ENCODE results near the gene TMEM132C. TPM values are rescaled to one million over a fixed set of nuclear protein-coding genes. Genes with fewer than 3 reads are reported as not detected.

Gene TMEM132C
- total and polyA plus RNA-seq, 2 experiments from 2014 or later = not detected

DNA sequence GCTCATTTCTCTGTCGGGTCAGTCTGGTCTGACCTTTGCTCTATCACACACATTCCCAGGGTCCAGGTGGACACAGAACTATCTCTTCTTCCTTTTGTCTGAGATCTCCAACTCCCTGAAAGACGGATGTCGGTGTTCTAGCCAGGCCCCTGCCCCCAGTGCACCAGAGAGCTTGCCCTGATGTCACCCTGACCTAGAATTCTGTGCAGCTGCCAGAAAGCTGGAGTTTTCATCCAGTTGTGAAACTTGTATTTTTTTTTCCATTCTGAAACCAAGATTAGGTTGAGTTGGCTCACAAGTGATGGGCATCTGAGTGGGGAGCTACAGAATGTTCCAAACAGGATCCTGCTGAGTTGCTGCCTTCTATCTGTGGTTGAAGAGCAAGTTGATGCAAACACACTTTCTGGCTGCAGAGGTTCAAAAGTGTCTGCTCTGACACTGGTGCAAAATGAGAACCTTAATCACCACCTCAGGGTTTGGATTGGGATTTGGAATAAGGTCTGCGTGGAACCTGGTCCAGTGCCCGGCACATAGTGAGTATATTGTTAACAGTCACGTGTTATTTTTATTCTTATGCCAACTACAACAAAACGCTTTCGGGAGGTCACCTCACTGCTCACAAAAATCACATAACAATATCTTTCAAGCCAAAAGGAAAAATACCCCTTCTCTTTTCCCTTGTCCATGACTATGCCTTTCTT, 345.3 kb downstream of the TMEM132C start:
- Histone ChIP-seq H3K27ac (ENCODE audit: low read depth) (no peak overlapping the region), H3K9me2 (ENCODE audit: insufficient read depth) (no peaks in the 10 kb centered on the region), H4K20me1 (replicated peaks; ENCODE audit: insufficient read depth) (no peaks in the 10 kb centered on the region), H3K79me2 (replicated peaks; ENCODE audit: insufficient read depth) (no peaks in the 10 kb centered on the region), H3F3A (replicated peaks; ENCODE audit: low read depth) (no peaks in the 10 kb centered on the region), H2AFZ (no peak overlapping the region), H3K4me1 (ENCODE audit: insufficient read depth) (no peaks in the 10 kb centered on the region), H3K36me3 (ENCODE audit: insufficient read depth) (no peaks in the 10 kb centered on the region; the same call in 1 of the 2 replicates), H3K4me3 (no peak overlapping the region), H3K4me2 (no peak overlapping the region), H3K27me3 (ENCODE audit: insufficient read depth) (no peaks in the 10 kb centered on the region)
- no peaks in the 10 kb centered on the region; the same call in 1 of the 3 replicates for H3K9me3 Mint-ChIP-seq
- TF ChIP-seq EZH2 (IDR thresholded peaks at IDR 0.05; ENCODE audit: low read depth, unreplicated experiment) = no peak
- TF ChIP-seq POLR2AphosphoS5 (IDR thresholded peaks at IDR 0.05; ENCODE audit: low read depth) = no peak
- no peak for TF ChIP-seq CREB1 (CRISPR knock-in tag; IDR thresholded peaks at IDR 0.05; ENCODE audit: low read depth)
- no peak for TF ChIP-seq EZH2phosphoT487 (IDR thresholded peaks at IDR 0.05; ENCODE audit: unreplicated experiment)
- TF ChIP-seq ZNF331 (CRISPR knock-in tag; IDR thresholded peaks at IDR 0.05; ENCODE audit: low read depth) = no peak
- TF ChIP-seq, protein P1, sequence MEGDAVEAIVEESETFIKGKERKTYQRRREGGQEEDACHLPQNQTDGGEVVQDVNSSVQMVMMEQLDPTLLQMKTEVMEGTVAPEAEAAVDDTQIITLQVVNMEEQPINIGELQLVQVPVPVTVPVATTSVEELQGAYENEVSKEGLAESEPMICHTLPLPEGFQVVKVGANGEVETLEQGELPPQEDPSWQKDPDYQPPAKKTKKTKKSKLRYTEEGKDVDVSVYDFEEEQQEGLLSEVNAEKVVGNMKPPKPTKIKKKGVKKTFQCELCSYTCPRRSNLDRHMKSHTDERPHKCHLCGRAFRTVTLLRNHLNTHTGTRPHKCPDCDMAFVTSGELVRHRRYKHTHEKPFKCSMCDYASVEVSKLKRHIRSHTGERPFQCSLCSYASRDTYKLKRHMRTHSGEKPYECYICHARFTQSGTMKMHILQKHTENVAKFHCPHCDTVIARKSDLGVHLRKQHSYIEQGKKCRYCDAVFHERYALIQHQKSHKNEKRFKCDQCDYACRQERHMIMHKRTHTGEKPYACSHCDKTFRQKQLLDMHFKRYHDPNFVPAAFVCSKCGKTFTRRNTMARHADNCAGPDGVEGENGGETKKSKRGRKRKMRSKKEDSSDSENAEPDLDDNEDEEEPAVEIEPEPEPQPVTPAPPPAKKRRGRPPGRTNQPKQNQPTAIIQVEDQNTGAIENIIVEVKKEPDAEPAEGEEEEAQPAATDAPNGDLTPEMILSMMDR (conservative IDR thresholded peaks at IDR 0.05; ENCODE audit: low read depth in 2 of 2) = no peak
- ATAC-seq (no peak), DNase-seq (ENCODE audit: low spot score) (no peak)
- peaks cover 47% of the 10 kb centered on the region for H3K36me3 Mint-ChIP-seq (ENCODE audit: low read depth)
- H3K27me3 Mint-ChIP-seq (ENCODE audit: insufficient read depth, low read depth, poor library complexity) = peaks cover 5% of the 10 kb centered on the region
- no peaks in the 10 kb centered on the region for H3K4me1 Mint-ChIP-seq
- H3K4me3 Mint-ChIP-seq = no peak overlapping the region
- H3K27ac Mint-ChIP-seq = no peak overlapping the region

DNA sequence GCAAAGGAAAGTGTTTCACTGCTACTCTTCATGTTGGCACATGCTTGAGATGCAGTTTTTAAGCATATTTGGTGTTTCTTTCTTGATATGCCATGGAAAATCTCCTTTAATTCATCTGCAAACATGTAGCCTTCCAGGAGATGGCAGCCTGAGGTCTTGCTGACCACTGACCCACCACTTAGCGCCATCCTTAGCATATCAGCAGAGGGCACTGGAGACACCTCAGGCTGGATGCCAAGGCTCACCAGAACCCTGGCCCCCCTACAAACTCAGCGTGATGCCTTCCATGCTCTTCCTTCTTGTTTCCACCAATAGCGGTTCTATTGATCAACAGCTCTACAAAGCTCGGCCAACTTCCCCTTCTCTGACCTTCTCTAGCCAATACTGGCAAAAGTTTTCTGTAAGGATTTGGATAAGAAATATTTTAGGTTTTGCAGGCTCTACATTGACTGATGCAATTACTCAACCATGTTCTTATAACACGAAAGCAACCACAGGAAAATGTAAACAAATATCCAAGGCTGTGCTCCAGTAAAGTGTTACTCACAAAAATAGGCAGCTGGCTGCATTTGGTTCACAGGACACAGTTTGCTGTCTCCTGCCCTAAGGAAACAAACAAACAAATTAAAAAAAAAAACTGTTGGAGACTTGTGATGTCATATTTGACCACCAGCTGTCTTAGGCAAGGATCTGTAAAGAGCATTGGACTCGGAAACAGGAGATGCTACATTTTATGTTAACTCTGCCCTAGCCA, 347.0 kb downstream of the TMEM132C start:
- Histone ChIP-seq H3K36me3 (ENCODE audit: insufficient read depth) (no peaks in the 10 kb centered on the region; the same call in 1 of the 2 replicates), H3K9me2 (ENCODE audit: insufficient read depth) (no peaks in the 10 kb centered on the region), H4K20me1 (replicated peaks; ENCODE audit: insufficient read depth) (no peaks in the 10 kb centered on the region), H3K79me2 (replicated peaks; ENCODE audit: insufficient read depth) (no peaks in the 10 kb centered on the region), H3K27me3 (ENCODE audit: insufficient read depth) (no peaks in the 10 kb centered on the region), H2AFZ (no peak overlapping the region), H3K27ac (ENCODE audit: low read depth) (no peak overlapping the region), H3F3A (replicated peaks; ENCODE audit: low read depth) (no peaks in the 10 kb centered on the region), H3K4me3 (no peak overlapping the region), H3K4me1 (ENCODE audit: insufficient read depth) (no peaks in the 10 kb centered on the region), H3K4me2 (no peak overlapping the region)
- no peak for TF ChIP-seq ZNF114 (CRISPR knock-in tag; IDR thresholded peaks at IDR 0.05)
- TF ChIP-seq, protein P2, sequence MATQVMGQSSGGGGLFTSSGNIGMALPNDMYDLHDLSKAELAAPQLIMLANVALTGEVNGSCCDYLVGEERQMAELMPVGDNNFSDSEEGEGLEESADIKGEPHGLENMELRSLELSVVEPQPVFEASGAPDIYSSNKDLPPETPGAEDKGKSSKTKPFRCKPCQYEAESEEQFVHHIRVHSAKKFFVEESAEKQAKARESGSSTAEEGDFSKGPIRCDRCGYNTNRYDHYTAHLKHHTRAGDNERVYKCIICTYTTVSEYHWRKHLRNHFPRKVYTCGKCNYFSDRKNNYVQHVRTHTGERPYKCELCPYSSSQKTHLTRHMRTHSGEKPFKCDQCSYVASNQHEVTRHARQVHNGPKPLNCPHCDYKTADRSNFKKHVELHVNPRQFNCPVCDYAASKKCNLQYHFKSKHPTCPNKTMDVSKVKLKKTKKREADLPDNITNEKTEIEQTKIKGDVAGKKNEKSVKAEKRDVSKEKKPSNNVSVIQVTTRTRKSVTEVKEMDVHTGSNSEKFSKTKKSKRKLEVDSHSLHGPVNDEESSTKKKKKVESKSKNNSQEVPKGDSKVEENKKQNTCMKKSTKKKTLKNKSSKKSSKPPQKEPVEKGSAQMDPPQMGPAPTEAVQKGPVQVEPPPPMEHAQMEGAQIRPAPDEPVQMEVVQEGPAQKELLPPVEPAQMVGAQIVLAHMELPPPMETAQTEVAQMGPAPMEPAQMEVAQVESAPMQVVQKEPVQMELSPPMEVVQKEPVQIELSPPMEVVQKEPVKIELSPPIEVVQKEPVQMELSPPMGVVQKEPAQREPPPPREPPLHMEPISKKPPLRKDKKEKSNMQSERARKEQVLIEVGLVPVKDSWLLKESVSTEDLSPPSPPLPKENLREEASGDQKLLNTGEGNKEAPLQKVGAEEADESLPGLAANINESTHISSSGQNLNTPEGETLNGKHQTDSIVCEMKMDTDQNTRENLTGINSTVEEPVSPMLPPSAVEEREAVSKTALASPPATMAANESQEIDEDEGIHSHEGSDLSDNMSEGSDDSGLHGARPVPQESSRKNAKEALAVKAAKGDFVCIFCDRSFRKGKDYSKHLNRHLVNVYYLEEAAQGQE (IDR thresholded peaks at IDR 0.05; ENCODE audit: unreplicated experiment) = no peak
- TF ChIP-seq, protein P1 (conservative IDR thresholded peaks at IDR 0.05; ENCODE audit: low read depth in 2 of 2) = no peak; a peak in 1 of 4 replicates
- Mint-ChIP-seq H3K36me3 (ENCODE audit: low read depth) (peaks cover 45% of the 10 kb centered on the region), H3K4me3 (no peak overlapping the region), H3K9me3 (no peaks in the 10 kb centered on the region; the same call in none of the 3 replicates), H3K4me1 (no peaks in the 10 kb centered on the region), H3K27me3 (ENCODE audit: insufficient read depth, low read depth, poor library complexity) (peaks cover 7% of the 10 kb centered on the region), H3K27ac (no peak overlapping the region)
- DNase-seq (ENCODE audit: low spot score) = peak; percentile 0
- ATAC-seq = no peak

Data from GM23338 (cell line).